Esophagus muscularis mucosa (tissue), 4 donors: ENCODE data around the gene PAX3. TPM values are rescaled to one million over a fixed set of nuclear protein-coding genes. Genes with fewer than 3 reads are reported as not detected.

Source experiments
- DNase-seq: peaks from one replicate; pipeline ENCODE4 v3.0.0-alpha.2; 2017; ENCODE audit errors: extremely low spot score
- H3K27ac ChIP-seq, 4 donors: fragments of 200-600 bp; sonication (generic); replicated peaks in 1 of 4; 1 replicate in 3 of 4; 2 replicates in 1 of 4; pipeline ENCODE4 v1.5.1; 2016 to 2019; ENCODE audit warnings: mild to moderate bottlenecking in 1 of 4
- H3K27me3 ChIP-seq, 4 donors: fragments of 200-600 bp; sonication (generic); one replicate each; pipeline versions ENCODE4 v1.5.1 to v1.6.0; 2016 to 2019
- H3K36me3 ChIP-seq, 4 donors: fragments of 200-600 bp; sonication (generic); one replicate each; pipeline ENCODE4 v1.5.1; 2016 to 2019
- H3K4me1 ChIP-seq, 4 donors: fragments of 200-600 bp; sonication (generic); one replicate each; pipeline ENCODE4 v1.5.1; 2016 to 2019
- H3K4me3 ChIP-seq, 4 donors: fragments of 200-600 bp; sonication (generic); 1 replicate in 2 of 4; 2 replicates in 2 of 4; pipeline ENCODE4 v1.5.1; 2016 to 2019; ENCODE audit warnings: mild to moderate bottlenecking in 4 of 4, moderate library complexity in 1 of 4
- H3K9me3 ChIP-seq, 4 donors: fragments of 200-600 bp; sonication (generic); 1 replicate in 3 of 4; 2 replicates in 1 of 4; pipeline ENCODE4 v1.5.1; 2016 to 2019
- EP300 ChIP-seq: sonication (generic); formaldehyde crosslinking; IDR thresholded peaks from one replicate; pipeline ENCODE4 v1.6.1; 2017; ENCODE audit warnings: antibody characterized with exemption
- POLR2A ChIP-seq: fragments of 450-650 bp; IDR thresholded peaks from one replicate; pipeline ENCODE4 v1.6.1; 2017; ENCODE audit warnings: antibody characterized with exemption, moderate library complexity, mild to moderate bottlenecking, low read depth
- POLR2AphosphoS5 ChIP-seq, 2 donors: sonication (generic); formaldehyde crosslinking; IDR thresholded peaks; one replicate each; pipeline ENCODE4 v1.6.1; 2017; ENCODE audit warnings: antibody characterized with exemption in 2 of 2
- WGBS: methylation state at CpG from one replicate; pipeline ENCODE4 v1.1.5; 2018; 5-methylcytosine and 5-hydroxymethylcytosine counted together
- intact Hi-C: fragments of 100-400 bp; cut with DNase I; formaldehyde crosslinking; loops from one replicate; pipeline ENCODE4 v1.15.1; 2023
- total RNA-seq, 4 donors: library from RNA; depleted of rRNA; stranded (reverse); fragments of >200 nt; gene quantifications; one replicate each; pipeline versions ENCODE4 v1.1.0 to v1.2.1, GENCODE V29; 2016
- TF ChIP-seq, protein P1 (sequence below), 3 experiments: fragments of 200-600 bp in 2 of 3; fragments of 450-650 bp in 1 of 3; sonication (generic) in 2 of 3; IDR thresholded peaks; one replicate each; pipeline ENCODE4 v1.5.1; 2017 to 2019; ENCODE audit warnings: antibody characterized with exemption in 3 of 3, mild to moderate bottlenecking in 2 of 3, moderate library complexity in 1 of 3

Gene PAX3
- total RNA-seq, 4 donors from 2014 or later = not detected

- TF ChIP-seq, protein P1, sequence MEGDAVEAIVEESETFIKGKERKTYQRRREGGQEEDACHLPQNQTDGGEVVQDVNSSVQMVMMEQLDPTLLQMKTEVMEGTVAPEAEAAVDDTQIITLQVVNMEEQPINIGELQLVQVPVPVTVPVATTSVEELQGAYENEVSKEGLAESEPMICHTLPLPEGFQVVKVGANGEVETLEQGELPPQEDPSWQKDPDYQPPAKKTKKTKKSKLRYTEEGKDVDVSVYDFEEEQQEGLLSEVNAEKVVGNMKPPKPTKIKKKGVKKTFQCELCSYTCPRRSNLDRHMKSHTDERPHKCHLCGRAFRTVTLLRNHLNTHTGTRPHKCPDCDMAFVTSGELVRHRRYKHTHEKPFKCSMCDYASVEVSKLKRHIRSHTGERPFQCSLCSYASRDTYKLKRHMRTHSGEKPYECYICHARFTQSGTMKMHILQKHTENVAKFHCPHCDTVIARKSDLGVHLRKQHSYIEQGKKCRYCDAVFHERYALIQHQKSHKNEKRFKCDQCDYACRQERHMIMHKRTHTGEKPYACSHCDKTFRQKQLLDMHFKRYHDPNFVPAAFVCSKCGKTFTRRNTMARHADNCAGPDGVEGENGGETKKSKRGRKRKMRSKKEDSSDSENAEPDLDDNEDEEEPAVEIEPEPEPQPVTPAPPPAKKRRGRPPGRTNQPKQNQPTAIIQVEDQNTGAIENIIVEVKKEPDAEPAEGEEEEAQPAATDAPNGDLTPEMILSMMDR (IDR thresholded peaks at IDR 0.05) = no peak
- TF ChIP-seq POLR2AphosphoS5 (IDR thresholded peaks at IDR 0.05) (no peak), POLR2A (no peak), EP300 (no peak)
- Histone ChIP-seq H3K36me3 (no peaks in the 10 kb centered on the region), H3K27me3 (peaks cover 0 to 24% (median 0%) of the 10 kb centered on the region in 4 donors), H3K9me3 (no peaks in the 10 kb centered on the region), H3K4me1 (no peaks in the 10 kb centered on the region), H3K4me3 (no peak overlapping the region), H3K27ac (no peak overlapping the region)
- intact Hi-C loops = no loop called here
- WGBS = 62% methylated on average over 4 of the region's 4 CpGs
- DNase-seq = no peak
These were observed 86.2 kb downstream of the PAX3 start for GRCh38 chr2:222212571-222212970.

DNA sequence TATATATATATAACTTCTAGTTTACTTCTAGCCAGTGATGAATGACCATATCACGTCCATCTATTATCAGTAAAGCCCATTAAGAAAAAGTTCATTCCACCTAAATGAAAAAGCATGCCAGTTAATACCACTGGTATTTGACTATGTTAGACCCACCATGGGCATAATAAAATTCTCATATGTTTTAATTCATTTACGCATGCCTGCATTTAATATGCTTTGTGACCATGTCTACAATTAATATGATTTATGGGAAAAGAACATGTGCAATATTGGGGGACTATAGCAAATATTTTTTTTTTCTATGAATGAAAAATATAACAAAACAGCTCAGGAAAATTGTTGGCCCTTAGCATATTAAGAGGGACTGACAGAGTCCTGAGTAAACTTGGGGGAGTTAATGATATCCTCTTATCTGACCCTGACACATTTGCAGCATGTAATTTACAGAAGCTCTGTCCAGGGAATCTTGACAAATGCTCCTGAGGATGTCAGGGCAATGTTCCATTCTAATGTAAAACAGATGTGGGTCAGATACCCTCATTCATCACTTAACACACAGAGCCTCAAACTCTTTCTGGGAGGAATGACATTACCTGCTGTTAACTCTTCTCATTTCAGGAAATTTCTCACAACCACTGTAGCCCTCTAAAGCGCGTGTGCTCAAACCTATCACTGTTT, 90.6 kb downstream of the PAX3 start:
- Histone ChIP-seq H3K4me3 (no peak overlapping the region), H3K27me3 (peaks cover 0 to 23% (median 0%) of the 10 kb centered on the region in 4 donors), H3K36me3 (no peaks in the 10 kb centered on the region), H3K9me3 (no peaks in the 10 kb centered on the region), H3K27ac (no peak overlapping the region), H3K4me1 (no peaks in the 10 kb centered on the region)
- intact Hi-C loops = no loop called here
- DNase-seq = no peak
- TF ChIP-seq POLR2AphosphoS5 (IDR thresholded peaks at IDR 0.05) (no peak), POLR2A (no peak), EP300 (no peak)
- TF ChIP-seq, protein P1 (IDR thresholded peaks at IDR 0.05) = no peak
- 38% methylated on average over 4 of the region's 4 CpGs for WGBS

DNA sequence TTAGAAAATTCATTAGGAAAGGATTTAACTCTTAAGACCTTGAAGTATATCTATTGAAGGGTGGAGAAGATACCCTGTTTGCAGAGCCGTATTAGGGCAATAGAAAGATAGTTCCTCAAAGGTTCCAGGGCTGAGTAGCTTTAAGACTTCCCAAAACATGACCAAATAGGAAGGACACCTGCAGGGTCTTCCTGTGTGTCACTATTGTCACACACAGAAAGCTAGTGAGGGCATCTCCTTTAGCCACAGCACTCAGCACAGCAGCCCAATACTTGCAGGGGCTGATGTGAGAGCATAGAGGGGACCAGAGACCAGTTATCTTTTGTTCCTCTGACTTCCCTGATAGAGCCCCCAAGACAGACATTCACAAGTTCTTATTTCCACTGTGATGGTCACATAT, 93.7 kb downstream of the PAX3 start:
- TF ChIP-seq POLR2A = no peak
- no peak for TF ChIP-seq EP300
- TF ChIP-seq POLR2AphosphoS5 (IDR thresholded peaks at IDR 0.05) = no peak
- TF ChIP-seq, protein P1 (IDR thresholded peaks at IDR 0.05) = no peak
- Histone ChIP-seq H3K36me3 (no peaks in the 10 kb centered on the region), H3K9me3 (no peaks in the 10 kb centered on the region), H3K4me1 (no peaks in the 10 kb centered on the region), H3K4me3 (no peak overlapping the region), H3K27ac (no peak overlapping the region), H3K27me3 (peaks cover 0 to 28% (median 0%) of the 10 kb centered on the region in 4 donors)
- intact Hi-C loops = no loop called here
- WGBS = 50% methylated on average over 1 of the region's 1 CpG
- no peak for DNase-seq

- H3K4me1 ChIP-seq = no peaks in the 10 kb centered on the region
- DNase-seq = no peak
- intact Hi-C loops = no loop called here
- H3K27me3 ChIP-seq = peaks cover 0 to 28% (median 0%) of the 10 kb centered on the region in 4 donors
- no peaks in the 10 kb centered on the region for H3K9me3 ChIP-seq
- H3K27ac ChIP-seq = no peak overlapping the region
- H3K36me3 ChIP-seq = no peaks in the 10 kb centered on the region
- TF ChIP-seq, protein P1 (IDR thresholded peaks at IDR 0.05) = no peak
- TF ChIP-seq POLR2A = no peak
- no peak for TF ChIP-seq EP300
- no peak for TF ChIP-seq POLR2AphosphoS5 (IDR thresholded peaks at IDR 0.05)
- 26% methylated on average over 4 of the region's 4 CpGs for WGBS
- H3K4me3 ChIP-seq = no peak overlapping the region
These were observed 95.8 kb downstream of the PAX3 start for GRCh38 chr2:222203041-222203440.

GRCh38 chr2:222196159-222196558, 102.6 kb downstream of the PAX3 start:
- H3K4me3 ChIP-seq = no peak overlapping the region
- intact Hi-C loops = no loop called here
- no peak overlapping the region for H3K27ac ChIP-seq
- 59% methylated on average over 7 of the region's 7 CpGs for WGBS
- peaks cover 0 to 5% (median 0%) of the 10 kb centered on the region in 4 donors for H3K27me3 ChIP-seq
- H3K9me3 ChIP-seq = peaks cover 0 to 4% (median 2%) of the 10 kb centered on the region in 4 donors
- H3K4me1 ChIP-seq = no peaks in the 10 kb centered on the region
- TF ChIP-seq POLR2A (no peak), POLR2AphosphoS5 (IDR thresholded peaks at IDR 0.05) (no peak), EP300 (no peak)
- TF ChIP-seq, protein P1 (IDR thresholded peaks at IDR 0.05) = no peak
- DNase-seq = no peak
- no peaks in the 10 kb centered on the region for H3K36me3 ChIP-seq
